ENCODE data around the gene BFSP2.

- TF ChIP-seq CTCF (IDR thresholded peaks at IDR 0.05) (no peak), POLR2A (IDR thresholded peaks at IDR 0.05) (no peak), POLR2AphosphoS5 (IDR thresholded peaks at IDR 0.05) (no peak)
Observed at GRCh38 chr3:133468251-133468721, 68.4 kb downstream of the BFSP2 start.
